Neural progenitor cell (in vitro differentiated cells): ENCODE results near the gene RPTOR.
"Not testable (repeated sequence)": the region's sequence is repeated elsewhere in the genome, so short reads cannot be mapped to it uniquely, and the experiment has no call there.

Experiments
- EZH2 ChIP-seq: fragments of 200-600 bp; sonication (generic); IDR thresholded peaks from 2 replicates; pipeline ENCODE4 v1.6.1; 2017; ENCODE audit warnings: antibody characterized with exemption, mild to moderate bottlenecking, moderate library complexity
- EZH2phosphoT487 ChIP-seq: fragments of 200-600 bp; sonication (generic); IDR thresholded peaks from 2 replicates; pipeline ENCODE4 v1.6.1; 2017; ENCODE audit warnings: antibody characterized with exemption
- TF ChIP-seq, protein P1 (sequence below): fragments of 200-600 bp; sonication (generic); IDR thresholded peaks from 2 replicates; pipeline ENCODE4 v1.5.1; 2017; ENCODE audit warnings: antibody characterized with exemption, mild to moderate bottlenecking

DNA sequence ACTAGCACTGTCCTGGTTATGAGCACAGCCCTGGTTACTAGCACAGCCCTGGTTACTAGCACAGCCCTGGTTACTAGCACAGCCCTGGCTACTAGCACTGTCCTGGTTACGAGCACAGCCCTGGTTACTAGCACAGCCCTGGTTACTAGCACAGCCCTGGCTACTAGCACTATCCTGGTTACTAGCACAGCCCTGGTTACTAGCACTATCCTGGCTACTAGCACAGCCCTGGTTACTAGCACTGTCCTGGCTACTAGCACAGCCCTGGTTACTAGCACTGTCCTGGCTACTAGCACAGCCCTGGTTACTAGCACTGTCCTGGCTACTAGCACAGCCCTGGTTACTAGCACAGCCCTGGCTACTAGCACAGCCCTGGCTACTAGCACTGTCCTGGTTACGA lies 199.3 kb downstream of the RPTOR start:
- TF ChIP-seq, protein P1, sequence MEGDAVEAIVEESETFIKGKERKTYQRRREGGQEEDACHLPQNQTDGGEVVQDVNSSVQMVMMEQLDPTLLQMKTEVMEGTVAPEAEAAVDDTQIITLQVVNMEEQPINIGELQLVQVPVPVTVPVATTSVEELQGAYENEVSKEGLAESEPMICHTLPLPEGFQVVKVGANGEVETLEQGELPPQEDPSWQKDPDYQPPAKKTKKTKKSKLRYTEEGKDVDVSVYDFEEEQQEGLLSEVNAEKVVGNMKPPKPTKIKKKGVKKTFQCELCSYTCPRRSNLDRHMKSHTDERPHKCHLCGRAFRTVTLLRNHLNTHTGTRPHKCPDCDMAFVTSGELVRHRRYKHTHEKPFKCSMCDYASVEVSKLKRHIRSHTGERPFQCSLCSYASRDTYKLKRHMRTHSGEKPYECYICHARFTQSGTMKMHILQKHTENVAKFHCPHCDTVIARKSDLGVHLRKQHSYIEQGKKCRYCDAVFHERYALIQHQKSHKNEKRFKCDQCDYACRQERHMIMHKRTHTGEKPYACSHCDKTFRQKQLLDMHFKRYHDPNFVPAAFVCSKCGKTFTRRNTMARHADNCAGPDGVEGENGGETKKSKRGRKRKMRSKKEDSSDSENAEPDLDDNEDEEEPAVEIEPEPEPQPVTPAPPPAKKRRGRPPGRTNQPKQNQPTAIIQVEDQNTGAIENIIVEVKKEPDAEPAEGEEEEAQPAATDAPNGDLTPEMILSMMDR, result not testable (repeated sequence)
- not testable (repeated sequence) for TF ChIP-seq EZH2, EZH2phosphoT487
